ENCODE results near the gene MICAL3. TPM values are rescaled to one million over a fixed set of nuclear protein-coding genes. Genes with fewer than 3 reads are reported as not detected.
"Not testable (repeated sequence)": the region's sequence is repeated elsewhere in the genome, so short reads cannot be mapped to it uniquely, and the experiment has no call there.

Gene MICAL3
- total RNA-seq, 3 donors from 2014 or later (not counting 1 experiment from before 2014, with no cell fraction given) = 17.1 to 36.3 (median 34.3) TPM

DNA sequence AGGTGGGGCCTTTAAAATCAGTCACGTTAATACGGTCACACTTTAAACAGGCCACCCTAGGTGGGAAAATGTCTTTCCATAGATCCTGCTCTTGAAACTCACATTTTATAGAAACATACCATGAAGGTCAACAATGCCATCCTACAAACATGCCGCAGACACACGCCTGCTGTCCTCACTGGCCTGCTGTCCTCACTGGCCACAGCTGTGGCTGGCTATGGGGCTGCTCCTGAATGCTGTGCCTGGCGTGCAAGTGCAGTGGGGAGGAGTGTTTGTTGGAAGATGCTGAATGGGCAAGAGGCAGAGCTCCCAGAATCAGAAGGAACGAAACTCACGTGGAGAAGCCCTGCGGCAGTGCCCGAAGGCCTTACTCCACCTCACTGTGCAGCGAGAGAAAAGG, 143.9 kb downstream of the MICAL3 start:
- H3K9me3 ChIP-seq (ENCODE audit: control insufficient read depth, insufficient read depth, low read length) = no peaks in the 10 kb centered on the region
- no peaks in the 10 kb centered on the region for H3K27me3 ChIP-seq (ENCODE audit: control insufficient read depth, insufficient read depth, low read length)
- no peaks in the 10 kb centered on the region for H3K4me1 ChIP-seq (ENCODE audit: control insufficient read depth, insufficient read depth, low read length)
- H3K9me3 Mint-ChIP-seq = no peaks in the 10 kb centered on the region
- no peak for ATAC-seq
- no peaks in the 10 kb centered on the region for H3K4me1 Mint-ChIP-seq
- DNase-seq = no peak
- H3K36me3 Mint-ChIP-seq = no peaks in the 10 kb centered on the region
- H3K27ac Mint-ChIP-seq = no peak overlapping the region
- WGBS (ENCODE audit: insufficient coverage) = 82% methylated on average over 10 of the region's 10 CpGs
- no peak overlapping the region for H3K27ac ChIP-seq (ENCODE audit: low read length)
- no peak overlapping the region for H3K4me3 Mint-ChIP-seq
- no peak overlapping the region for H3K4me3 ChIP-seq (ENCODE audit: low read length)
- H3K27me3 Mint-ChIP-seq (ENCODE audit: low read depth in 2 of 2) = no peaks in the 10 kb centered on the region
- intact Hi-C loops (cut with micrococcal nuclease) = no loop called here
- H3K36me3 ChIP-seq (ENCODE audit: control insufficient read depth, insufficient read depth, low read length) = peaks cover 31% of the 10 kb centered on the region
- TF ChIP-seq, protein P1, sequence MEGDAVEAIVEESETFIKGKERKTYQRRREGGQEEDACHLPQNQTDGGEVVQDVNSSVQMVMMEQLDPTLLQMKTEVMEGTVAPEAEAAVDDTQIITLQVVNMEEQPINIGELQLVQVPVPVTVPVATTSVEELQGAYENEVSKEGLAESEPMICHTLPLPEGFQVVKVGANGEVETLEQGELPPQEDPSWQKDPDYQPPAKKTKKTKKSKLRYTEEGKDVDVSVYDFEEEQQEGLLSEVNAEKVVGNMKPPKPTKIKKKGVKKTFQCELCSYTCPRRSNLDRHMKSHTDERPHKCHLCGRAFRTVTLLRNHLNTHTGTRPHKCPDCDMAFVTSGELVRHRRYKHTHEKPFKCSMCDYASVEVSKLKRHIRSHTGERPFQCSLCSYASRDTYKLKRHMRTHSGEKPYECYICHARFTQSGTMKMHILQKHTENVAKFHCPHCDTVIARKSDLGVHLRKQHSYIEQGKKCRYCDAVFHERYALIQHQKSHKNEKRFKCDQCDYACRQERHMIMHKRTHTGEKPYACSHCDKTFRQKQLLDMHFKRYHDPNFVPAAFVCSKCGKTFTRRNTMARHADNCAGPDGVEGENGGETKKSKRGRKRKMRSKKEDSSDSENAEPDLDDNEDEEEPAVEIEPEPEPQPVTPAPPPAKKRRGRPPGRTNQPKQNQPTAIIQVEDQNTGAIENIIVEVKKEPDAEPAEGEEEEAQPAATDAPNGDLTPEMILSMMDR (IDR thresholded peaks at IDR 0.05) = no peak

DNA sequence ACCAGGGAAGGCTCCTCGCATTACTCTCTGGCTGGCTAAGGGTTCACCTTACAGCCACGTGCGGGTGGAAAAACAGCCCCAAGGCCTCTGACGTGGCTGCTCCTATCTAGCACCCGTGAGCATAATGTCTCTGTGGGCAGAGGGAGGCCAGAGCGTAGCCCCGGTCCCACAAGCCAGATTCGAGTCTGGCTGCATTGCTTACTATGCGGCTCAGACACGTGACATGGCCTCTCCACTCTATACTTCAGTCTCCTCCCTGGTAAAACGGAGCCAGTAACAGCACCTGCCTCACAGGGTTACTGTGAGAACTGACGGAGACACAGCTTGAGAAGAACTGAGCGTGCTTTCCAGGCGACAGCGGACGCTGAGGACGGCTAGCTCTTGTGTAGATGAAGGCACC, 144.3 kb downstream of the MICAL3 start:
- no peak for ATAC-seq
- Histone ChIP-seq H3K36me3 (ENCODE audit: control insufficient read depth, insufficient read depth, low read length) (peaks cover 31% of the 10 kb centered on the region), H3K9me3 (ENCODE audit: control insufficient read depth, insufficient read depth, low read length) (no peaks in the 10 kb centered on the region), H3K27me3 (ENCODE audit: control insufficient read depth, insufficient read depth, low read length) (no peaks in the 10 kb centered on the region), H3K4me1 (ENCODE audit: control insufficient read depth, insufficient read depth, low read length) (no peaks in the 10 kb centered on the region), H3K27ac (ENCODE audit: low read length) (no peak overlapping the region), H3K4me3 (ENCODE audit: low read length) (no peak overlapping the region)
- 95% methylated on average over 17 of the region's 17 CpGs for WGBS (ENCODE audit: insufficient coverage)
- H3K4me1 Mint-ChIP-seq = no peaks in the 10 kb centered on the region
- H3K4me3 Mint-ChIP-seq = no peak overlapping the region
- DNase-seq = no peak
- no peaks in the 10 kb centered on the region for H3K9me3 Mint-ChIP-seq
- no peaks in the 10 kb centered on the region for H3K27me3 Mint-ChIP-seq (ENCODE audit: low read depth in 2 of 2)
- TF ChIP-seq, protein P1 (IDR thresholded peaks at IDR 0.05) = no peak
- H3K36me3 Mint-ChIP-seq = no peaks in the 10 kb centered on the region
- no peak overlapping the region for H3K27ac Mint-ChIP-seq
- intact Hi-C loops (cut with micrococcal nuclease) = no loop called here

DNA sequence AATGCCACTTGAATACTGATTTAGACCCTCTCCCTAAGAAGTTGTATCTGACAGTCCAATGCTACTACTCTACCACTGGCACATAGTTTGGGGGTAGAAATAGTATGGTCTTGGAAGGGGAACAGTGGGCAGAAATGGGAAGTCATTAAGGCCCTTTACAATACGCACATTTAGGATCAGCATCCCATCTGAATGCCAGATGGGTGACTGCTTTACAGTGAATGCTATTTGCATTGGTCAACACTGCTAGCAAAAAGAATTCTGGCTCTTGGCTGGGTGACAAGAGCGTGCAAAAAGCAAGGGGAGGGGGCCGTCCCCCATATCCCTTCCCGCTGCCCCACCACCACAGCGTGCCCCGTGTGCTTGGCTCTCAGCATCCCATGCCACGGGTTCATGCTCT, 145.4 kb downstream of the MICAL3 start:
- intact Hi-C loops (cut with micrococcal nuclease) = no loop called here
- no peak for DNase-seq
- TF ChIP-seq, protein P1 (IDR thresholded peaks at IDR 0.05) = no peak
- 81% methylated on average over 7 of the region's 7 CpGs for WGBS (ENCODE audit: insufficient coverage)
- no peaks in the 10 kb centered on the region for H3K27me3 Mint-ChIP-seq (ENCODE audit: low read depth in 2 of 2)
- no peaks in the 10 kb centered on the region for H3K36me3 Mint-ChIP-seq
- no peak overlapping the region for H3K27ac Mint-ChIP-seq
- Histone ChIP-seq H3K9me3 (ENCODE audit: control insufficient read depth, insufficient read depth, low read length) (no peaks in the 10 kb centered on the region), H3K4me1 (ENCODE audit: control insufficient read depth, insufficient read depth, low read length) (no peaks in the 10 kb centered on the region), H3K4me3 (ENCODE audit: low read length) (no peak overlapping the region), H3K27me3 (ENCODE audit: control insufficient read depth, insufficient read depth, low read length) (no peaks in the 10 kb centered on the region), H3K36me3 (ENCODE audit: control insufficient read depth, insufficient read depth, low read length) (peaks cover 26% of the 10 kb centered on the region), H3K27ac (ENCODE audit: low read length) (no peak overlapping the region)
- no peaks in the 10 kb centered on the region for H3K9me3 Mint-ChIP-seq
- no peak for ATAC-seq
- no peak overlapping the region for H3K4me3 Mint-ChIP-seq
- H3K4me1 Mint-ChIP-seq = no peaks in the 10 kb centered on the region

DNA sequence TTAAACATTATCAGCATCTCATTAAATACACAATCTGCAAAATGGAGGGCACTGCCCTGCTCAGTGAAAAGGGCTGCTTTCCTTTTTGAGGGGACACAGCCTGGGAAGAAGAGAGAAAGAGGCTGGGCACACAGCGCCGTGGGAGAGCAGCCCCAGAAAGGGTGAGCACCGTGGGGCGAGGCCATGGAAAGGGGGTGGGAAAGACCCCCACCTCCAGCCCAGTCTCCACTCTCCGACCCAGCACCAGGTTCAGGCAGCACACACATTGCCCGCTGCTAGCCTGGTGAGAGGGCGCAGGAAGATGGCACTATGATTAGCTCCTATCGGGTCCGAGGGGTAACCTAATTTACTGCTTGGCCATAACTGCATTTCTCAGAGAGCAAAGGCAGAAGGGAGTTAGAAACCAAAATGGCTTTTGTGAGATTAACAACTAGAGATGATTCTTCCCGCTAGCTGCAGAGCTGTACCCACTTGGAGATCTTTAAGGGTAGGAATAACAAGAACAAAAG, 146.1 kb downstream of the MICAL3 start:
- Mint-ChIP-seq H3K9me3 (no peaks in the 10 kb centered on the region), H3K36me3 (no peaks in the 10 kb centered on the region), H3K4me3 (no peak overlapping the region), H3K4me1 (no peaks in the 10 kb centered on the region), H3K27me3 (ENCODE audit: low read depth in 2 of 2) (no peaks in the 10 kb centered on the region), H3K27ac (no peak overlapping the region)
- DNase-seq (no peak), ATAC-seq (no peak)
- no peak overlapping the region for H3K4me3 ChIP-seq (ENCODE audit: low read length)
- H3K36me3 ChIP-seq (ENCODE audit: control insufficient read depth, insufficient read depth, low read length) = peaks cover 28% of the 10 kb centered on the region
- TF ChIP-seq, protein P1 (IDR thresholded peaks at IDR 0.05) = no peak
- intact Hi-C loops (cut with micrococcal nuclease) = no loop called here
- H3K4me1 ChIP-seq (ENCODE audit: control insufficient read depth, insufficient read depth, low read length) = no peaks in the 10 kb centered on the region
- H3K9me3 ChIP-seq (ENCODE audit: control insufficient read depth, insufficient read depth, low read length) = no peaks in the 10 kb centered on the region
- H3K27ac ChIP-seq (ENCODE audit: low read length) = no peak overlapping the region
- H3K27me3 ChIP-seq (ENCODE audit: control insufficient read depth, insufficient read depth, low read length) = no peaks in the 10 kb centered on the region
- 83% methylated on average over 10 of the region's 10 CpGs for WGBS (ENCODE audit: insufficient coverage)

DNA sequence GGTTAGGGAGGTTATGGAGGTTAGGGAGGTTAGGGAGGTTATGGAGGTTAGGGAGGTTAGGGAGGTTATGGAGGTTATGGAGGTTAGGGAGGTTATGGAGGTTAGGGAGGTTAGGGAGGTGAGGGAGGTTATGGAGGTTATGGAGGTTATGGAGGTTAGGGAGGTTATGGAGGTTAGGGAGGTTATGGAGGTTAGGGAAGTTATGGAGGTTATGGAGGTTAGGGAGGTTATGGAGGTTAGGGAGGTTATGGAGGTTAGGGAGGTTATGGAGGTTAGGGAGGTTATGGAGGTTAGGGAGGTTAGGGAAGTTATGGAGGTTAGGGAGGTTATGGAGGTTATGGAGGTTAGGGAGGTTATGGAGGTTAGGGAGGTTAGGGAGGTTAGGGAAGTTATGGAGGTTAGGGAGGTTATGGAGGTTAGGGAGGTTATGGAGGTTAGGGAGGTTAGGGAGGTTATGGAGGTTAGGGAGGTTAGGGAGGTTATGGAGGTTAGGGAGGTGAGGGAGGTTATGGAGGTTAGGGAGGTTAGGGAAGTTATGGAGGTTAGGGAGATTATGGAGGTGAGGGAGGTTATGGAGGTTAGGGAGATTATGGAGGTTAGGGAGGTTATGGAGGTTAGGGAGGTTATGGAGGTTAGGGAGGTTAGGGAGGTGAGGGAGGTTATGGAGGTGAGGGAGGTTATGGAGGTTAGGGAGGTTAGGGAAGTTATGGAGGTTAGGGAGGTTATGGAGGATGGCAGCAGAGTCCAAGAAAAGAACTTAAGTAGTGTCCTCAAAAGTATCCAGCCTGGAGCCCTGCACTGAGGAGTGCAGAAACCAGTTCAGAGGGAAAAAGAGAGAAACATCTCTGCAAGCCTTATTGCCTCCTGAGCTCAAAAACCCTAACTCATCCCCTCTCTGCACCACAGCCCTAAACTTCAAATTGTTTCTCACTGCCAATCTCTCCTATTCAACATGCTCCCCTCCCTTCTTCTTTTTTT, 147.2 kb downstream of the MICAL3 start:
- H3K9me3 Mint-ChIP-seq; DNase-seq; H3K9me3 ChIP-seq (ENCODE audit: control insufficient read depth, insufficient read depth, low read length); ATAC-seq; H3K4me1 Mint-ChIP-seq; H3K27ac Mint-ChIP-seq; H3K4me3 ChIP-seq (ENCODE audit: low read length); H3K36me3 Mint-ChIP-seq; H3K27ac ChIP-seq (ENCODE audit: low read length); H3K4me3 Mint-ChIP-seq; H3K27me3 ChIP-seq (ENCODE audit: control insufficient read depth, insufficient read depth, low read length); intact Hi-C loops (cut with micrococcal nuclease); H3K27me3 Mint-ChIP-seq (ENCODE audit: low read depth in 2 of 2); H3K4me1 ChIP-seq (ENCODE audit: control insufficient read depth, insufficient read depth, low read length): not testable (repeated sequence)
- H3K36me3 ChIP-seq (ENCODE audit: control insufficient read depth, insufficient read depth, low read length) = peaks cover 24% of the 10 kb centered on the region

Data from natural killer cell (primary cell).